ENCODE data around the gene COL5A2.

COL5A2 gene

DNA sequence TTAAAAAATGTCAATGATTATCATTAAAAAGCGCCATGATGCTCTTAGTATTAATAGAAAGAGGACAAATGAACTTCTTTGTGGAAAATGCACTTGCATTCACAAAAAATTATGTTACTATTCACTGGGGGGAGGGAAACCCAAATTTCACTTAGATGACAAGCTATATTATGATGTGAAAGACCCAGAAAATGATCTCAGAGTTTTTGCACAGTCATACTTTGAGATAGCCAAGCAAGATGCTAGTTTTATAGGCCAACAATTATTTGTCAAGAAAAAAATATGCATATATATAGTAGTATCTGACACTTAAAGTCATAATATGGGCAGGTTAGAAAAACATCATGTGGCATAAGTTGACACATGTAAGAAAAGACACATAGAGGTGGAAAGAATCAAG, 31.6 kb downstream of the COL5A2 start:
- no peak for DNase-seq (ENCODE audit: low read depth in 2 of 2)

DNA sequence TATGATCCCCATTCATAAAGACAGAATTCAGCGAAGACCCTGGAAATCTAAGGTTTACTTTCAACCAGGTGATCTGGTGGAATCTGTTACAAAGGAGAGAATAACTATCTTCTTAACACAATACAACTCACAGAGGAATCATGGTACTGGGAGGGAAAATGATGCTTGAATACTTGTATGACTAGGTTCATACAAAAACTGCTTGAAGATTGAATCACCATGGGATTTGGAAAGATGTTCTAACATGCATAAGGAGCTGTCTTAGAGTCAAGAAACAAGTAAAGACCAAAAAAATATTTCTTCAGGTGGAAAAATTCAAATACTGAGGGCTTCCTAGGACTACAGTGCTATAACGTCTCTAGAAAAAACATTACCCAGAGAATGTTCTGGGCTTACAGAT, 32.2 kb downstream of the COL5A2 start:
- no peak for DNase-seq (ENCODE audit: low read depth in 2 of 2)

DNA sequence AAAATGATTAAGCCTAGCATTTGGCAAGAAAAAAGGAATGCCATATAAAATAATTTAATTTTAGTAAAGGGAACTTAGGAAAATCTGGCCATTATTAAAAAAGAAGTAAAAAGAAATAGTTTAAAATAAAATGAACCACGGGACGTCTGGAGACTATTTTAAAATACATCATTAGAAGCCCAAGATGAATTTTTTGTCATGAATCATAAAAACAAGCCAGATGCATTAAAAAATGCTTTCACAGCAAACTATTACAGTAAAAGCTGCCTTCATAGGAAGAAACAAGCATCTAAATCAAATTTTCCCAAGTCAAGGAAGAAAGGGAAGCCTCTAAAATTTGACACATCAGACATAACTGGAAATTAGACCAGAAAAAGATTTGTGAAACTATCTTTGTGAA, 33.0 kb downstream of the COL5A2 start:
- DNase-seq (ENCODE audit: low read depth in 2 of 2) = no peak

DNA sequence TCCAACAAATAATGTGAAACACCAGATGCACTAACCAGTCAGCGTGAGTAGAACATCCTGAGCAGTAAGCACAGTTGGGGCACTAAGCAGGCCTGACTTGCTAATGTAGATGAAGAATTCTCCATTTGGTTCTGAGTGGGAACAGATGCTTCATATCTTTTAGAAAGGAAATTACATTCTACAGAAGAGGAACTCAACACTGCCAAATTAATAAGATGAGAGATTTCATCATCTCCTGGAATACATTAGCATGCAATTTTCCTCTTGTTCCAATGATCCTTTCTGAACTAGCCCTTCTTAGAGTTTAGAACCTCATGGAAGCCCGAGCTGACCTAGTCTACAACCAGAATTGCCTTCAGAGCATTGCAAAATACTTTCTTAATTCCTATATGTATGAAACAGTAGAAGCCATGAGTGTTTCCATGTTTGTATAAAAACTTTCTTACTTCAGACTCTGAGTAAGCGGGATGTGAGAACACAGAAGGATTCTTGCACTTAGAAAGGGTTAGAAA, 34.8 kb downstream of the COL5A2 start:
- peak; percentile 83 to 88 for DNase-seq (ENCODE audit: low read depth in 2 of 2)

DNA sequence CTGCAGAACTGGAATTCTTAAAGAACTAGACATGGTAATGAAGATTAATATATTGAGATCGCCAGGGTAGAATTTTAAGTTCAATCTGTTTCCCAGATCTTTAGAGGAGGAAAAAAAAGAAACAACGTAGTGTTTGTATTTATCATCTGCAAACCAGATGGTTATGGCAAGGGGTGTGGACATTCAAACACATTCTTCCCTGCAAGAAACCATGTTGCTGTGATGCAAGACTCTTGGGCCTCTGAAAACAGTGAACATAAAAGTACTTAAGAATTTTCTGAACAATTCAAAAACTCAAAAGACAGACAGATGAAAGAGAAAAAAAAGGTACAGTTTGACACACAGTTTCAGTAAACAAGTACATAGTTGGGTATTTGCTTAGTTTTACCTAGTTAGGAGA, 35.6 kb downstream of the COL5A2 start:
- DNase-seq (ENCODE audit: low read depth in 2 of 2) = peak; percentile 80 to 82

DNA sequence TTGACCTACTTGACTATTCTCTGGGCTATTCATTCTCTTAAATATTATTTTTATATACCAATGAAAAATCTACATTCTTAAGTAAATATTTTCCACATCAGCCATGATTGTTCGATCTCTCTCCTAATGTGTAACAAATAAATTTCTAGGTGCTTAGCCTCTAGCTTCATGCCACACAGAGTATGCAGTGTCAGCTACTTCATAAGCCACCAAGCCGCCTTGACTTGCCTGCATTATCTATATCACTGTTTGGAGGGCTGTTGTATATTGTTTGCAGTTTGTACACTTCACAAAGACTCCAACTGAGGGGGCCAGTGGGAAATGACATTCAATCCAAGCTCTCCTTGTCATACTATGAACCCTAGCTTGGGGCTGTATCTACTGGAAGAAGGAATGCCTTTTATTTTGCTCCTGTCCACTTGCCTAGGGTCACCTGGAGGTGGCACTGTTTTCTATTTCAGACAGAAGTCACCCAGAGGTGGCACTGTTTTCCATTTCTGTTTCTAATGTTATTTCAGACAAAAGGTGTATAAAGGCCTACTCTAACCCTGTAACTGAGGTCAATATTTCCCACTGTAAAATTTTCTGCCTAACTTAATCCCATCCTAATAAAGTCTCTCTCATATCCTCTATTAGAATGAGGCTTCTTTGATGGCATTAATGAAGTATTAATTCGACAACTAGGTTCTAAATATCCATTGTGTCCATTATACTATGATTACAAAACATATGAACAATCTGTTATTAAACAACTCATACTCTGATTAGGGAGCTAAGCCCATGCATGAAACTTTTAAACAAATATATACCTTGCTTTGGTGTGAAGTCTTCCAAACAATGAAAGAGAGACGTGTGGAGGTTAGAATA, 36.4 kb downstream of the COL5A2 start:
- no peak for DNase-seq (ENCODE audit: low read depth in 2 of 2)

DNA sequence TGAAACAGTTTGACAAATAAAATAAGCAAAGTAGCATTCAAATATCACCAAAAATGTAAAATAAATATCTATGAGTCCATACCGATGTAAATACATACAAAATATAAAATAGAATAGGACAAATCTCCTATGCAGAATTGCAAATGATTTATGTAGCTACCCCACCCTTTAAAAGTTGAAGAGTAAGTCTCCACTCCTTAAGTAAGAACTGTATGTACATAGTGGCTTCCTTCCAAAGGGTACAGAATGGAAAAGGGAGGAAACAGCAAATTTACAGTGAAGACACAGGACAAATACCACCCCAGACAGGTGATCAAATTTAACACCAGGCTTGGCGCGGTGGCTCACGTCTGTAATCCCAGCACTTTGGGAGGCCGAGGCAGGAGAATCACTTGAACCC, 40.8 kb downstream of the COL5A2 start:
- DNase-seq (ENCODE audit: low read depth in 2 of 2) = no peak

DNA sequence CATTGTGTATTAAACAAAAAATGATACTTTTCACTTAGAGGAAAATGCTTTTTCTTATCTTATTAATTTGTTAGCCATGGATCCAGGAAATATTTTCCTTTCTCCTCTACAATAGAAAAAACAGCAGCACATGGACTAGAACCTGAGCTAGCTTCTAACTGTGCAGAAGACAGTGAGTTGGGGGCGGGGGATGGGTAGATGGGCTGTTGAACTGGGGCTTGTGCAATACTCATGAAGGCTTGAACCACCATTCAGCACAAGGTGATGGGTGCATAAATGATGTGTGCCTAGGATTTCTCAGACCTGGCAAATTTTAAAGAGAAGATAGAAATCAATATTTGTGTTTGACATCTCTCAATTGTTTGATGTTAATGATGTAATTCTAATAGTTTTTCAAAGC, 42.0 kb downstream of the COL5A2 start:
- DNase-seq (ENCODE audit: low read depth in 2 of 2) = no peak

DNA sequence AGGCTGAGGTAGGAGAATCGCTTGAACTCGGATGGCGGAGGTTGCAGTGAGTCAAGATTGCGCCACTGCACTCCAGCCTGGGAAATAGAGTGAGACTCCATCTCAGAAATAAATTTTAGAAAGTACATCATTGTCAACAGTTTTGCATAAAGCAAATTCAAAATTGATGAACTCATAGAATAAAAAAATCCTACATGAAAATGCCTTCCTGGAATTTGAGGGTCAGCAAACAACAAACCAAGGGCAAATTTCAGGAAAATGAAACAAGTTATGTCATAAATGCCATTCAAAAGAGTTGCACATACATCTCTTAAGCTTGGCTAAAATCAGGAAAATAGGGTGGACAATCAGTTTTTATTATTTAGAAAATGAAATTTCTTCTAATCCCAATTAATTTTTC, 45.1 kb downstream of the COL5A2 start:
- no peak for DNase-seq (ENCODE audit: low read depth in 2 of 2)

DNA sequence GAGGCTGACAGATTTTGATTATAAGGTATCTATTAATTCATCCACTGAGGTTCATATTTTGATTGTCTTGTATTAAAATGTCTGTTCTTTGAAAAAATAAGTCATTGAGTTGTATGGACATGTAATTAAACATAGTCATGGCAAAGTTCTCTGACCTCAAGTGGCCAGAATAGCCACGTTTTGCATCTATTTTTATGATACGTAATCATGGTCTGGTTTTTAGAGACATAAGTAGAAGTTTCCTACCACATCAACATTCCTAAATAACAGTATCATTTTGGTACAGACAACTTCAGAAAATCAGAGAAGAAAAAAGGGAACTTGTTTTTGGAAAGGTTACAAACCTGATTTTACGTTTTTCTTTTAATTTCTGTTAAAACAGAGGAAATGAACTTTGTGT, 47.6 kb downstream of the COL5A2 start:
- DNase-seq (ENCODE audit: low read depth in 2 of 2) = no peak

DNA sequence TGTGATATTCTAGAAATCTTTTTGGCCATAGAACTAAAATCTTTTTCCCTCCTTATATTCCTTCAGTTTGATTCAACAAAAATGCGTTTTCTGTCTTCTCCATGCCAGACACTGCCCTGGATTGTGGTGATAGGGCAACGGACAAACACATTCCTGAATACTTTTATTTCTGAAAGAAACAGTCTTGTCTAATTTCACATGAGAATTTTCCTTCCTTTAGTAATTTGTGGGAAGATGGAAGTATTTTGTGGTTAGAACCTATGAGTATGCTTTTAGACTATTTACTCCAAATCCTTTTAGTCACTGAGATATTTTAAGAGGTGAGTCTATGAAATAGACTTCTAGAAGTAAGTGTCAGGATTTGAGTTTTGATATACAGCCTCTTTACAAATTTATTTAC, 49.6 kb downstream of the COL5A2 start:
- DNase-seq (ENCODE audit: low read depth in 2 of 2) = peak; percentile 73 to 75

DNA sequence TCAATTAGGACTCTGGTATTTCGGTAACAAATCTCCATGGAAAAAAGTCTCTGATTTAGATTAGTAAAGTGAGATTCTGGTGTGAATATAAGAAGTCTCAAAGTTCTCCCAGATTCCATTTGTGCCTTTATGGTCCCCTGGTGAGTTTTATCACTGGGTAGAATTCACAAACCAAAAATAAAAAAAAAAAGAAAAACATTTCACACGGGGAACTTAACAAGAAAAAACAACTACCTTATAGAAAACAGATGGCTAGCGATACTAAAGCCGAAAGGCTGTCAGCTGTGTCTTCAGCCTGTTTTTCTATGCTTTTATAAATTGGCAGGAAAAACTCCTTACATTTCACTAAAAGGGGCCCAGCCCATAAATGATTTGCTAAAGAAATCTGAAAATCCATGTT, 50.6 kb downstream of the COL5A2 start:
- DNase-seq (ENCODE audit: low read depth in 2 of 2) = no peak

DNA sequence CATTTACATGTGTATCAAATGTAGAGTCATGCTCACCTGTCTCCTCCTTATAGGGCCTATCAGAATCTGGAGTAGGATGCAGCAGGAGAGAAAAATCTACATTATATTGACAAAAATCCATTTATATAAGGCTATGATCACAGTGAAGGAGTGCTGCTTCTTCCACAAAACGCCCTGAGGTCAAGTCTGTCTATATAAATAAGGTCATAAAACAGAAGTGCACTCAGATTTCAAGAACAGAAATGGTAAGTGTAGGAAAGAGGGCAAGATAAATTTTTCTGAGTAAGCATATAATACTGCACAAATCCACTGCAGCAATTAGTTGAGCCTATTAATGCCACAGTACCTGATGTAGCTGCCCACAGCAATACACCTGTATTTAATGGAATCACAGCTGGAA, 51.8 kb downstream of the COL5A2 start:
- DNase-seq (ENCODE audit: low read depth in 2 of 2) = no peak

DNA sequence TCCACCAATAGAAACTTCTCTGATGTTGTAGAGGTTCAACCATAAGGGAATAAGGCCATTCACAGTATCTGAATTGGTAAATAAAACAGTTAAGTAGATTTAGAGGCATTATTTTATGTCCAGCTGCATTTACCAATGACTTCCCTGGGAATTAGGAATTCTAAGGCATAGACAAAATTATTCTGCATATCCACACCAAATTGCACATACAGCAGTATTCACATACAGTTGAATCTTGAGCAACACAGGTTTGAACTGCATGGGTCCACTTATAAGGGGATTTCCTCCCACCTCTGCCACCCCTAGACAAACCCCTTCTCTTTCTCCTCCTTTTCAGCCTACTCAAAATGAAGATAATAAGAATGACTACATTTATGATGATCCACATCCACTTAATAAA, 54.4 kb downstream of the COL5A2 start:
- no peak for DNase-seq (ENCODE audit: low read depth in 2 of 2)

DNA sequence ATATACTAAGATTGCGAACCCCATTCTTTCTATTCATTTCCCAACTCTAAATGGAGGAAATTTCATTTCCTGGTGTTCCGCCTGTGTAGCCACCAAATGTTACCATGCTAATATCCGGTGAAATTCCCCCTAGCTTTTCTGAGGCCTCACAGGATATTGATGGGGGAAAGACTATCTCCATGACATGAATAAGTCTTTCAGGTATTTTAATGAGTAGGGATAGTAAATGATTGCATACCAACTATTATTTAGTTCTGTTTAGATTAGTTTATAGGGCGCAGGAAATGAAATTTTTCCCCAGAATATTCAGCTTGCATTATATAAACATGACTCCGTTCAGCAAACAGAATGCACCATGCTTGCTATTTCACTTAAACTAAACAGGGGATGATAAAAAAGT, 55.4 kb downstream of the COL5A2 start:
- DNase-seq (ENCODE audit: low read depth in 2 of 2) = no peak

DNA sequence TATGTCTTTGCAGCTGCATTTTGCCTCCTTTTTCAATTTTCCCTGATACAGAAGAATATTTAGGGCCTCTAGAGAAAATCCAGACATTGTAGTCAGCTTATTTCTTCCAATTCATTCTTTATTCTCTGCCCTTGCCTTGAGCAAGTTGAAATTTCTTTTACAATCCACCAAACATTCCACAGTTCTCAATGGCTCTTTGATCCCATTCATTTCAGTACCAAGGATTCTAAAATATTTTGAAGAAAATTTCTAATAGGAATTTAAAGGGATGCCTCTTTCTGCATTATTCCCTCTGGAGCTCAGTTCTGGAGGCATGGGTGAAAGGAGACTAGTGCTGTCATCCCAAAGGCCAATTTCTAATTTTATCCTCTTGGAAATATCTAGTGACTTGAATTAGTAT, 61.2 kb downstream of the COL5A2 start:
- DNase-seq (ENCODE audit: low read depth in 2 of 2) = no peak

DNA sequence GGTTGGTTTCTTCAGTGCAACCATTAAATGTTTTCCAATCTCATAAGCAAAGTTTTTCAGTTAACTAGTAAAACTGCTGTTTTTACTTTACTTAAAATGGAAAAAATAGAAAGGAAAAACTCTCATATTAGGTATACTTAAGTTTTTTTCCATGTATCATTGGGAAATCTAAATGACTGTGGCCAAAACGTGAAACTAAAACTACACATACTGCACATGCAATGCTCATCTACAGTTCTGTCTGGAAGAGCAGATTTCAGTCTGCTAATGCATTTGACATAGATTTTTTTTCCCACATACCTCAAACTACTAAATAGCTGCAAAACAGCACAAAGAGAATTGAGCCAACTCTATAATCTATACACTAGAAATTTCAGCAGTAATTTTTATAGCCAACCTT, 62.6 kb downstream of the COL5A2 start:
- no peak for DNase-seq (ENCODE audit: low read depth in 2 of 2)

DNA sequence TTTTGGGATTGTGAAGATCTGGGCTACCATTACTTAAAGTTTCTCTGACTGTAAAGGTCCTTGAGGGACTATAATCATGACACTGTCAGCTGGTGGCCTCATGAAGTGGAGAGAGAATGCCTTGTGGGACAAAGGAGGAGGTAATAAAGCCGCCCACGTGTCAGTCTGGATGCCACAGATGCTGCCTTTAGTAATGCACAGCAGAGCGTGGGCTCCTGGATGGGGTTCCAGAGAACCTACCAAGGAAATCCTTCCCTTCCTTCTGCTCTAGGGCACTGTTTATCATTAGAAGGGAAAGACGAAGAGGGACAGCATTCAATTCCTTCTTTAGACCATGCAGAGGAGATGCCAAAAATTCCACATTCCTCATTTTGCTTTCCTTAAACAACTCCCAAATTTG, 63.5 kb downstream of the COL5A2 start:
- no peak for DNase-seq (ENCODE audit: low read depth in 2 of 2)

DNA sequence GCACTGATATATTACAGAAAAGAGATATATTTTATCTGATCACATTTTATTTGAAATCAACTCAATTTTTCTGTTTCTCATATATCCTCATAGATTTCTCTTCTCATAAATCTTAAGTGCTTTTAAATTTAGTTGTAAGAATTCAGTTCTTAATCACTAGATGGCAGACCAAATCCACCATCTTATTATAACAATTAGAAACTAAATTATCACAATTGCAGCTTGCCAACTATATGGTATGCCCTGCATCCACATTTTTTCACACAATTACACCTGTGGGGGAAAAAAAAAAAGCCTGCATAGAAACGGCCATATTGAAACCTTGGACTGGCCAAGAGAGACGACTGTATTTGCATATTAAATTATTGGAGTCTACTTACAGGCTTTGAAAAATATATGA, 64.4 kb downstream of the COL5A2 start:
- DNase-seq (ENCODE audit: low read depth in 2 of 2) = no peak

DNA sequence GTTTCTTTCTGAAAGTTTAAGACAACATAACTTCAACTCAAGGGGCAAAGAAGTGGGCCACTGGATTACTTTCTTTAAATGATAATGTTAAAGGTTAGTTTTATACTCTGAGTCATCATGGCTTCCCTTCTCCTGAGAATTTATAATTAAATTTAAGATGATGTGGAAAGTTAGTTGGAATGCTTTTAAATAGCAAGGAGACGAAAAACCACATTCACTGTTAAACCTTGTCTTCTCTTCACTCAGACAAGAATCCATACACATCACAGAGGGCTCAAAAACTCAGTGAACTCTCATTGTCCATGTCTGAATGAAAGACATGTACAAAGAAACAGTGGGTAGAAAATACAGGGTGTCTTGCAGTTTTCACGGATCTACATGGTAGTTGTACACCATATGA, 65.6 kb downstream of the COL5A2 start:
- DNase-seq (ENCODE audit: low read depth in 2 of 2) = no peak

DNA sequence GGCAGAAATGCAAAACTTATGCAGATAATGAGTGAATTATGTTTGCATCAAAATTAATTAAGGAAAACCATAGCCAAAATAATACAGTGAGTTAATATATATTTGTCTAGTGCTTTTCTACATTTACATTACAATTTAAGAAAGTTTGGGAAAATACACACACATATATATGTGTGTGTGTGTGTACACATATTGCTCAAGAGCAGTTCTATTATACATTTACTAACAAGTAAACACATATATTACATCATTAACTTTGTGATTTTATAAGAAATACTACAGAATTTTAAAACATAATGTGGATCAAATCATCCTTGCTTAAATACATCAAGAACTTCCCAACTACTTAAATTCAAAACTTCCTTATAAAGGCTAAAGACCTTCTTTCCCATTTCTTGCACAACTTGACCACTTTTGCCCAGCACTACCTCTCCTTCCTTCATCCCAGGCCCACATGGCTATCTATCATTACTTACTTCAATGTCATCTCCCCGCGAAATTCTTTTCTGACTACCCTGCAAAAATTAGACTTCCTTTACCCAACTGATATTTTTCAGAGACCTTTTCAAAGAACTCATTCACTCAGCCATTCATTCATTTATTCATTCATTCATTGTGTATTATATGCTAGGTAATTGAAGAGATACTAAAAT, 68.4 kb downstream of the COL5A2 start:
- DNase-seq (ENCODE audit: low read depth in 2 of 2) = no peak

DNA sequence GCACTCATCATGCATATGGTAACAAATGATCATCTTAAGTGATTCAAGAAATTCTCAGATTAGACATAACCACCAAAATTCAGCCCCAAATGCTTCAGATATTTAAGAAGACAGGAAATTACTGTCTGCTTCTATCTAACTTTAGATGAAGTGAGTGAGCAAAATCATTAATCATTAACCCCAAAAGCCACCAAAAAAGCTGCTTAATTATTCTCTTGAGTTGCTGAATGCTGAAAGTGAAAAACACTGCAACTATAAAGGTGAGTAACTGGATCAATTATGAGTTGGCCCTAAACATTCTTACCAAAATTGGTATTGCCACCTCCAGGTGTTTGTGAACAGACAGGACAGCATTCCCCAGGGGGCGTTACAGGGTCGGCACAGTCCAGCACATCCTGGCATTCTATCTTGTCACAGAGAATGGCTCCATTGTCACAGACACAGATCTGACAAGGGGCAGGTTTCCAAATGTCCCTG, 69.6 kb downstream of the COL5A2 start:
- DNase-seq (ENCODE audit: low read depth in 2 of 2) = no peak

DNA sequence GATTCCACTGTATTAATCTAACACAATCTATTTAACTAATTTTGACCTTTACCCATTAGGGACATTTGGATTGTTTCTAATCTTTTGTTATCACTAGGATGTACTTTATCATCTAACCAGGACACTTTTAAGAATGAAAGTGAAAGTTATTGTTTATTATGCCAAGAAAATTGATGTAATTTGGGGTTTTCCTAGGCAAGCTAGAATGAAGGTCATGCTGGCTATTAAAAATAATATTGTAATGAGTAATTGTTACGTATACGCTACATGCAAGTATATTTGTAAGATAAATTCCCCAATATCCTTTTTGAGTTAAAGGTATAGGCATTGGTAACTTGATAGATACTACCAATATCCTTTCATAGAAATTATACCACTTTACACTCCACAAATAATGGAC, 74.6 kb downstream of the COL5A2 start:
- DNase-seq (ENCODE audit: low read depth in 2 of 2) = no peak

Data from fibroblast of skin of left biceps (primary cell).